ACC112 (cell line): ENCODE results near the gene DNAJB14.

ENCODE experiments used
- H2AFZ ChIP-seq: fragments of 200-600 bp; sonication (generic); one replicate; pipeline ENCODE4 v1.6.0; 2017; ENCODE audit warnings: antibody characterized with exemption, low read length; ENCODE audit not compliant: unreplicated experiment
- H3K27ac ChIP-seq: fragments of 200-600 bp; sonication (generic); 2 replicates; pipeline ENCODE4 v1.5.1; 2014; ENCODE audit warnings: low read depth, mild to moderate bottlenecking, antibody characterized with exemption, low read length, moderate library complexity
- H3K27me3 ChIP-seq: fragments of 200-600 bp; sonication (generic); 2 replicates; pipeline ENCODE4 v1.6.1; 2014; ENCODE audit warnings: mild to moderate bottlenecking, antibody characterized with exemption, low read length, moderate library complexity, mixed read lengths; ENCODE audit not compliant: insufficient read depth
- H3K36me3 ChIP-seq: fragments of 200-600 bp; sonication (generic); 2 replicates; pipeline ENCODE4 v1.6.1; 2016; ENCODE audit warnings: mild to moderate bottlenecking, antibody characterized with exemption, low read length, moderate library complexity, mixed read lengths; ENCODE audit not compliant: insufficient read depth
- H3K4me1 ChIP-seq: fragments of 200-600 bp; sonication (generic); one replicate; pipeline ENCODE4 v1.6.1; 2016; ENCODE audit warnings: low read length, mixed read lengths; ENCODE audit not compliant: insufficient read depth, unreplicated experiment, control insufficient read depth
- H3K4me3 ChIP-seq: fragments of 200-600 bp; sonication (generic); 2 replicates; pipeline ENCODE4 v1.5.1; 2014; ENCODE audit warnings: mild to moderate bottlenecking, low read depth, low read length
- H3K79me2 ChIP-seq: fragments of 200-600 bp; sonication (generic); one replicate; pipeline ENCODE4 v1.6.0; 2016; ENCODE audit warnings: low read length; ENCODE audit not compliant: control insufficient read depth, unreplicated experiment, insufficient read depth

Gene DNAJB14

GRCh38 chr4:99872570-99872969 lies 73.8 kb downstream of the DNAJB14 start:
- no peaks in the 10 kb centered on the region for H3K36me3 ChIP-seq
- H3K27me3 ChIP-seq = no peaks in the 10 kb centered on the region
- no peak overlapping the region for H3K27ac ChIP-seq
- H3K4me1 ChIP-seq = no peaks in the 10 kb centered on the region
- H3K79me2 ChIP-seq = no peaks in the 10 kb centered on the region
- no peak overlapping the region for H3K4me3 ChIP-seq
- H2AFZ ChIP-seq = no peak overlapping the region

DNA sequence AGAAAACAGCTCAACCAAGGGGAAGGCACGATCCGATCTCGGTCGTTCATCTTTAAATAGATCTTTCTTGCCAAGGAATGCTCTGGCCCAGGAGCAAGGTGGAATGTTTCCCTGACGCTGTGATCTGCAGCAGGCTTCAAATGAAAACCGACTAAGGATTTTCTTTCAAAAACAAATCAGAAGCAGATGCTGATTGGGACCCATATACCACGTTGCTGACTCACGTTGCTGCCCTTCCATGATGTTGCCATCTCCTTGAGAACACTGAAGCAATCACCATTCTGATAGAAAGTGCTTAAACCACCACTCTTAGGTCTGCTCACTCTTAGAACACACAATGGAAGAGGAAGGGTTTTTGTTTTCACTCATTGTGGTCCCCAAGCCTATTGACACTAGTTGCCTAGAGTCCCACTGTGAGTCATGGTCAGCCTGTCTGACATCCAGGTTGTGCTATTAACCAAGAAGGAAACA lies 78.3 kb downstream of the DNAJB14 start:
- H3K4me1 ChIP-seq = peaks cover 8% of the 10 kb centered on the region
- H2AFZ ChIP-seq = peak overlapping the region; percentile 16
- no peaks in the 10 kb centered on the region for H3K79me2 ChIP-seq
- no peak overlapping the region for H3K27ac ChIP-seq
- H3K4me3 ChIP-seq = no peak overlapping the region
- no peaks in the 10 kb centered on the region for H3K36me3 ChIP-seq
- H3K27me3 ChIP-seq = no peaks in the 10 kb centered on the region

DNA sequence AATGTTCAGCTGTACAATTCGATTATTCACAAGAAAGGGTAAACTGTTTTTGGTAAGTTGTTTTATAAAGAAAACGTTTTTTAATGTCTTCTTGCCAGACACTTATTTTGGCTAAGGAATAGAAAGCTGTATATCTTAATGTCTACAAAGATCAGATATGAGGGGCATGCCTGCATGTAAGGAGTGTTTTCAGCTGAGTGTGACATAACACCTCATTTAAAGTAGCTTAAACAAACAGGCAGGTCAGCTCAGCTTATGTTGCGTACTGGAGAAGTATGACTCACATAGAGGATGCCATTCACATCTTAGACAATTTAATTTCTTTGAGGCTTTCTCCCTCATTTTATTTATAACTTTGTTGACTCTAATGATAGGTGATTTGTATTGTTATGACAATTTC lies 82.6 kb downstream of the DNAJB14 start:
- Histone ChIP-seq H3K79me2 (no peaks in the 10 kb centered on the region), H3K27ac (no peak overlapping the region), H3K27me3 (no peaks in the 10 kb centered on the region), H3K36me3 (no peaks in the 10 kb centered on the region), H3K4me3 (no peak overlapping the region), H2AFZ (no peak overlapping the region), H3K4me1 (peaks cover 8% of the 10 kb centered on the region)

GRCh38 chr4:99861120-99861905 lies 85.1 kb downstream of the DNAJB14 start:
- Histone ChIP-seq H3K79me2 (no peaks in the 10 kb centered on the region), H2AFZ (no peak overlapping the region), H3K36me3 (no peaks in the 10 kb centered on the region), H3K27ac (no peak overlapping the region), H3K4me3 (no peak overlapping the region), H3K4me1 (peaks cover 12% of the 10 kb centered on the region), H3K27me3 (no peaks in the 10 kb centered on the region)

DNA sequence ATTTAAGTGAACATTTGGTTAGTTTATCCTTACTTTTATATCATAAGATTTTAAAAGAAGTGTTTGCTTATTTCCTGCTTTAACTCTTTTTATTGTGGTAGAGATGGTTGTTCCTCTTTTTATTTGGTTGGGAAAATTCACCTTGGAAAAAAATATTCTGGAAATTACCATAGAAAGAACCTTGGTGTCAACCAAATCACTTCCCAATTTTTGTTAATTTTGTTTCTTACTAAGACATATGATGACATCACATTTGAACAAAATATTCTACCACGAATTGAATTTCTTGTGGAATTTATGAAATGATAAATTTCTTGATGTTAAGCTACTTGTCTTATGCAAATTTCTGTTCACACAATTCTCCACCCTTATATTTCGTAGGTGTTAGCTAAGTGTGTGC lies 85.9 kb downstream of the DNAJB14 start:
- Histone ChIP-seq H3K4me3 (no peak overlapping the region), H3K27me3 (no peaks in the 10 kb centered on the region), H2AFZ (no peak overlapping the region), H3K4me1 (peaks cover 13% of the 10 kb centered on the region), H3K79me2 (no peaks in the 10 kb centered on the region), H3K27ac (no peak overlapping the region), H3K36me3 (no peaks in the 10 kb centered on the region)

GRCh38 chr4:99859618-99860017 lies 86.8 kb downstream of the DNAJB14 start:
- H3K27me3 ChIP-seq = no peaks in the 10 kb centered on the region
- H2AFZ ChIP-seq = no peak overlapping the region
- H3K4me3 ChIP-seq = no peak overlapping the region
- peaks cover 13% of the 10 kb centered on the region for H3K4me1 ChIP-seq
- no peaks in the 10 kb centered on the region for H3K36me3 ChIP-seq
- no peak overlapping the region for H3K27ac ChIP-seq
- no peaks in the 10 kb centered on the region for H3K79me2 ChIP-seq

- no peak overlapping the region for H3K27ac ChIP-seq
- H2AFZ ChIP-seq = no peak overlapping the region
- H3K4me3 ChIP-seq = no peak overlapping the region
- no peaks in the 10 kb centered on the region for H3K36me3 ChIP-seq
- no peaks in the 10 kb centered on the region for H3K79me2 ChIP-seq
- H3K27me3 ChIP-seq = no peaks in the 10 kb centered on the region; the same call in 1 of the 2 replicates
- peaks cover 5% of the 10 kb centered on the region for H3K4me1 ChIP-seq
Observed at GRCh38 chr4:99857307-99857706, 89.1 kb downstream of the DNAJB14 start.

GRCh38 chr4:99856166-99856565 lies 90.3 kb downstream of the DNAJB14 start:
- H3K79me2 ChIP-seq = no peaks in the 10 kb centered on the region
- H3K27me3 ChIP-seq = no peaks in the 10 kb centered on the region; the same call in 1 of the 2 replicates
- H2AFZ ChIP-seq = no peak overlapping the region
- no peak overlapping the region for H3K27ac ChIP-seq
- no peaks in the 10 kb centered on the region for H3K36me3 ChIP-seq
- peaks cover 5% of the 10 kb centered on the region for H3K4me1 ChIP-seq
- no peak overlapping the region for H3K4me3 ChIP-seq

DNA sequence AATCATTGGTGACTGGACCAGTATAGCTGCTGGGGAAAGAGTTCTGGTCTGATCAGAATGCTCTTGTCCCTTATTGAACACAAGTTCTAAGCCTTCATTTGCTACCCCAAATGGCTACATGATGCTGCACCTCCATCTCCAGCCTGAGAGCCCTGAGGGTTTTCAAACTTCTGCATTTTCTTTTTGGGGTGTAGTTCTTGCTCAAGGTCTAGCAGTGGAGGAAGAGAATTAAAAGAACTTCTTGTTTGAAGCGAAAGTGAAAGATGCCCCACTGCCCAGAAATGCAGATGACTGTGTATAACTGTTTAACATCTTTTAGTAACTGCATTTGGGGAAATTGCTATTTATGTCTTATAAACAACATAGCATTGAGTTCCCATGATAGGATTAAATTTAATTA lies 90.7 kb downstream of the DNAJB14 start:
- Histone ChIP-seq H3K27me3 (no peaks in the 10 kb centered on the region; the same call in 1 of the 2 replicates), H3K4me3 (0 out of 2 replicates have a peak overlapping the region, but pooled peaks have one; percentile 19), H3K27ac (no peak overlapping the region), H3K79me2 (no peaks in the 10 kb centered on the region), H3K36me3 (no peaks in the 10 kb centered on the region), H3K4me1 (peaks cover 5% of the 10 kb centered on the region), H2AFZ (no peak overlapping the region)

- H3K36me3 ChIP-seq = no peaks in the 10 kb centered on the region
- H3K79me2 ChIP-seq = no peaks in the 10 kb centered on the region
- no peak overlapping the region for H3K27ac ChIP-seq
- H3K27me3 ChIP-seq = no peaks in the 10 kb centered on the region; the same call in 1 of the 2 replicates
- H3K4me3 ChIP-seq = no peak overlapping the region
- H2AFZ ChIP-seq = no peak overlapping the region
- peaks cover 5% of the 10 kb centered on the region for H3K4me1 ChIP-seq
Observed at GRCh38 chr4:99853999-99854398, 92.4 kb downstream of the DNAJB14 start.

DNA sequence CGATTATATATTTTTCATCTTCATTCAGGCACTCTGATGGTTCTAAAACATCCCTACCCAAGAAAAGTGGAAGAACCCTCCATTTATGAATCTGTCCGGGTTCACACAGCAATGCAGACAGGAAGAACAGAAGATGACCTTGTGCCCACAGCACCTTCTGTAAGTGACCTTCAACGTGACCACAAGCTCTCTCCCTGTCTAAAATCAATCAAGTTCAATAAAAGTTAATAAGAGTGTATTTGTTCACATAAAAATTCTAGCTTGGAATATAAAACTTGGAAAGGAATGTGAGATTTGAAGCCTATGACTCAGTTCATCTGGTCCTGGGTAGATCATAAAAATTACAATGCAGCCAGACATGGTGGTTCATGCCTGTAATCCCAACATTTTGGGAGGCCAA lies 93.2 kb downstream of the DNAJB14 start:
- H2AFZ ChIP-seq = no peak overlapping the region
- H3K36me3 ChIP-seq = no peaks in the 10 kb centered on the region
- H3K27me3 ChIP-seq = no peaks in the 10 kb centered on the region; the same call in 1 of the 2 replicates
- H3K4me3 ChIP-seq = no peak overlapping the region
- peaks cover 5% of the 10 kb centered on the region for H3K4me1 ChIP-seq
- no peaks in the 10 kb centered on the region for H3K79me2 ChIP-seq
- no peak overlapping the region for H3K27ac ChIP-seq
